Measurements from ENCODE around the gene PGA4. TPM values are rescaled to one million over a fixed set of nuclear protein-coding genes. Genes with fewer than 3 reads are reported as not detected.
A peak's percentile ranks its signal among the peaks of the same experiment; 100 is the strongest.

Gene PGA4
- total and polyA plus RNA-seq, 9 of the 15 experiments (the other 6 are each of a cell fraction or from before 2014, with no cell fraction given): not detected

GRCh38 chr11:61279934-61280659 lies 58.0 kb downstream of the PGA4 start:
- POLR2A ChIA-PET: interaction anchor here (0.7 to 1.4 kb wide), 4 partner anchors 10 to 54 kb away, joined by 3 to 4 read pairs (median 3); no protein-coding TSS in a partner anchor
- no peaks in the 10 kb centered on the region for H3K9me3 ChIP-seq (replicated peaks; ENCODE audit: control insufficient read depth, insufficient read depth, low read depth, low read length)
- in situ Hi-C loops (cut with MboI): no loop called here
- DNase-seq (ENCODE audit: extremely low read depth in 1 of 4, low spot score in 3 of 4) (no peak), ATAC-seq (no peak), FAIRE-seq (no peak)
- peak overlapping the region in 1 of 2 experiments; percentile 82; a peak in 1 of 4 replicates for H3K9ac ChIP-seq (ENCODE audit: insufficient read depth in 1 of 2, low read depth in 2 of 2, low read length in 2 of 2)
- H3K79me2 ChIP-seq (ENCODE audit: control insufficient read depth, insufficient read depth, low read length): no peaks in the 10 kb centered on the region
- no peak overlapping the region for H3K4me3 ChIP-seq
- H3K4me1 ChIP-seq (replicated peaks in 1 of 2; ENCODE audit: control insufficient read depth in 2 of 2, insufficient read depth in 2 of 2, low read length in 2 of 2): peaks cover 11 to 19% of the 10 kb centered on the region in 2 experiments; a peak in 4 of 5 replicates
- intact Hi-C loops (cut with micrococcal nuclease): no loop called here
- H3K9me1 ChIP-seq (ENCODE audit: control insufficient read depth, insufficient read depth, low read length): no peaks in the 10 kb centered on the region
- no peak overlapping the region for H3K27ac ChIP-seq (ENCODE audit: extremely low read depth, low read depth, low read length)
- H3K36me3 ChIP-seq (ENCODE audit: control insufficient read depth, insufficient read depth, low read length): no peaks in the 10 kb centered on the region
- WGBS (ENCODE audit: insufficient coverage, low coverage, missing lambda C conversion rate): 49% methylated on average over 11 of the region's 12 CpGs
- no peaks in the 10 kb centered on the region for H3K27me3 ChIP-seq (ENCODE audit: control insufficient read depth in 2 of 2, insufficient read depth in 2 of 2, low read length in 2 of 2)
- H3K4me2 ChIP-seq (ENCODE audit: insufficient read depth, low read length): no peak overlapping the region
- BruUV-seq (replicated peaks): no TSS peak
- CTCF ChIA-PET (ENCODE audit: low intra/inter-chr PET ratio): interaction anchor here (1.7 kb wide), 1 partner anchor 105 kb away, joined by 11 read pairs; no protein-coding TSS in a partner anchor
- H4K20me1 ChIP-seq (replicated peaks; ENCODE audit: control insufficient read depth, insufficient read depth, low read length): no peaks in the 10 kb centered on the region
- TF ChIP-seq, protein P1, sequence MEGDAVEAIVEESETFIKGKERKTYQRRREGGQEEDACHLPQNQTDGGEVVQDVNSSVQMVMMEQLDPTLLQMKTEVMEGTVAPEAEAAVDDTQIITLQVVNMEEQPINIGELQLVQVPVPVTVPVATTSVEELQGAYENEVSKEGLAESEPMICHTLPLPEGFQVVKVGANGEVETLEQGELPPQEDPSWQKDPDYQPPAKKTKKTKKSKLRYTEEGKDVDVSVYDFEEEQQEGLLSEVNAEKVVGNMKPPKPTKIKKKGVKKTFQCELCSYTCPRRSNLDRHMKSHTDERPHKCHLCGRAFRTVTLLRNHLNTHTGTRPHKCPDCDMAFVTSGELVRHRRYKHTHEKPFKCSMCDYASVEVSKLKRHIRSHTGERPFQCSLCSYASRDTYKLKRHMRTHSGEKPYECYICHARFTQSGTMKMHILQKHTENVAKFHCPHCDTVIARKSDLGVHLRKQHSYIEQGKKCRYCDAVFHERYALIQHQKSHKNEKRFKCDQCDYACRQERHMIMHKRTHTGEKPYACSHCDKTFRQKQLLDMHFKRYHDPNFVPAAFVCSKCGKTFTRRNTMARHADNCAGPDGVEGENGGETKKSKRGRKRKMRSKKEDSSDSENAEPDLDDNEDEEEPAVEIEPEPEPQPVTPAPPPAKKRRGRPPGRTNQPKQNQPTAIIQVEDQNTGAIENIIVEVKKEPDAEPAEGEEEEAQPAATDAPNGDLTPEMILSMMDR (IDR thresholded peaks at IDR 0.05 in 2 of 3, conservative IDR thresholded peaks at IDR 0.05 in 1 of 3; ENCODE audit: insufficient read depth in 2 of 3, low read depth in 1 of 3, low read length in 3 of 3): peak in 1 of 3 experiments; percentile 40; a peak in 1 of 6 replicates
- TF ChIP-seq PHF8 (IDR thresholded peaks at IDR 0.05; ENCODE audit: borderline replicate concordance, low read length): no peak
- H2AFZ ChIP-seq (ENCODE audit: low read depth, low read length): no peak overlapping the region

Measured in K562 (cell line).